Aorta (tissue), 5 donors: ENCODE results near the gene MBD6. TPM values are rescaled to one million over a fixed set of nuclear protein-coding genes. Genes with fewer than 3 reads are reported as not detected.

ENCODE experiments used
- ATAC-seq: fragments of 200-7000 bp; cut with Tn5 transposase; one replicate; pipeline ENCODE4 v1.9.1; 2022; ENCODE audit warnings: moderate library complexity; ENCODE audit not compliant: low FRiP score
- DNase-seq, 2 donors: peaks; one replicate each; pipeline ENCODE4 v3.0.0-alpha.2; 2020
- H3K27ac ChIP-seq, 2 donors: one replicate each; pipeline ENCODE4 v1.5.1; 2013; ENCODE audit warnings: low read length in 2 of 2, mild to moderate bottlenecking in 2 of 2, moderate library complexity in 2 of 2, control low read depth in 1 of 2, inconsistent platforms in 1 of 2, low read depth in 1 of 2
- H3K27me3 ChIP-seq, 2 donors: one replicate each; pipeline ENCODE4 v1.6.1; 2013; ENCODE audit warnings: control low read depth in 1 of 2, low read length in 1 of 2, mild to moderate bottlenecking in 1 of 2, moderate library complexity in 1 of 2; ENCODE audit not compliant: insufficient read depth in 2 of 2, control insufficient read depth in 1 of 2
- H3K36me3 ChIP-seq, 2 donors: one replicate each; pipeline ENCODE4 v1.6.1; 2013; ENCODE audit warnings: control low read depth in 1 of 2, low read length in 1 of 2, mild to moderate bottlenecking in 1 of 2; ENCODE audit not compliant: insufficient read depth in 2 of 2, control insufficient read depth in 1 of 2
- H3K4me1 ChIP-seq, 2 donors: one replicate each; pipeline ENCODE4 v1.6.1; 2013; ENCODE audit warnings: low read length in 2 of 2, control low read depth in 1 of 2, mild to moderate bottlenecking in 1 of 2, moderate library complexity in 1 of 2; ENCODE audit not compliant: insufficient read depth in 2 of 2, control insufficient read depth in 1 of 2
- H3K4me3 ChIP-seq, 2 donors: one replicate each; pipeline ENCODE4 v1.5.1; 2013; ENCODE audit warnings: low read length in 2 of 2, control low read depth in 1 of 2, mild to moderate bottlenecking in 1 of 2
- H3K9me3 ChIP-seq: one replicate; pipeline ENCODE4 v1.6.1; 2013; ENCODE audit warnings: mild to moderate bottlenecking, low read length; ENCODE audit not compliant: control insufficient read depth
- WGBS, 2 donors: extraction: QIAGEN DNeasy Blood & Tissue Kit; methylation state at CpG; one replicate each; pipeline ENCODE4 v1.1.7; 2013; 5-methylcytosine and 5-hydroxymethylcytosine counted together
- intact Hi-C, 2 donors: fragments of 100-400 bp; cut with DNase I; formaldehyde crosslinking; loops; one replicate each; pipeline versions ENCODE4 v1.14.2 to v1.15.0; 2022
- polyA plus RNA-seq, 2 donors: library from polyadenylated mRNA; stranded (reverse); fragments of 200-250 nt; gene quantifications; one replicate each; pipeline ENCODE4 v1.2.3, GENCODE V29; 2013
- total RNA-seq, 2 donors: library from RNA; stranded (reverse); fragmentation: NEBNext Ultra II Directional; extraction: Animal tissue kit (Norgen Biotek cat#: 25700); gene quantifications; one replicate each; pipeline ENCODE4 v1.2.1, GENCODE V29; 2021
- donor health status: healthy with polysubstance abuse.
- donor health status: Bipolar disorder and iron deficiency.
- donor health status: DM: no; HTN: no; CAD: no.
- donor health status: DM: no; HTN: no; CAD: no.
- donor health status: DM: yes; HTN: yes; CAD: no.

MBD6 gene
- total and polyA plus RNA-seq, 4 donors = 7.5 to 77.4 (median 69.2) TPM

GRCh38 chr12:57476993-57477709 lies 45.5 kb upstream of the MBD6 start:
- no peak overlapping the region for H3K27ac ChIP-seq
- peak in 1 of 2 donors; percentile 68 for DNase-seq
- intact Hi-C loops = no loop called here
- H3K4me3 ChIP-seq = no peak overlapping the region
- 79 to 87% methylated on average over 13 to 15 of the region's 15 CpGs for WGBS, 2 donors
- H3K4me1 ChIP-seq = no peaks in the 10 kb centered on the region
- H3K9me3 ChIP-seq = no peaks in the 10 kb centered on the region
- no peaks in the 10 kb centered on the region for H3K36me3 ChIP-seq
- no peaks in the 10 kb centered on the region for H3K27me3 ChIP-seq
- no peak for ATAC-seq

GRCh38 chr12:57477710-57478681 lies 44.6 kb upstream of the MBD6 start:
- no peaks in the 10 kb centered on the region for H3K36me3 ChIP-seq
- 76 to 78% methylated on average over 12 of the region's 12 CpGs for WGBS, 2 donors
- DNase-seq (peak in 1 of 2 donors; percentile 73), ATAC-seq (peak; percentile 33)
- intact Hi-C loops = no loop called here
- H3K27me3 ChIP-seq = no peaks in the 10 kb centered on the region
- H3K4me1 ChIP-seq = no peaks in the 10 kb centered on the region
- H3K27ac ChIP-seq = no peak overlapping the region
- H3K9me3 ChIP-seq = no peaks in the 10 kb centered on the region
- H3K4me3 ChIP-seq = no peak overlapping the region

GRCh38 chr12:57479043-57479375 lies 43.6 kb upstream of the MBD6 start:
- ATAC-seq = no peak
- peak in 1 of 2 donors; percentile 46 for DNase-seq
- no peak overlapping the region for H3K4me3 ChIP-seq
- no peaks in the 10 kb centered on the region for H3K9me3 ChIP-seq
- WGBS, 2 donors = 87 to 90% methylated on average over 10 of the region's 10 CpGs
- H3K27me3 ChIP-seq = no peaks in the 10 kb centered on the region
- H3K36me3 ChIP-seq = no peaks in the 10 kb centered on the region
- H3K27ac ChIP-seq = no peak overlapping the region
- H3K4me1 ChIP-seq = no peaks in the 10 kb centered on the region
- intact Hi-C loops = no loop called here

- Histone ChIP-seq H3K4me1 (no peaks in the 10 kb centered on the region), H3K9me3 (no peaks in the 10 kb centered on the region), H3K36me3 (no peaks in the 10 kb centered on the region), H3K4me3 (no peak within 1 kb of the TSS), H3K27ac (no peak within 1 kb of the TSS), H3K27me3 (no peaks in the 10 kb centered on the region)
- no peak for ATAC-seq
- intact Hi-C loops = no loop called here
- 67 to 74% methylated on average over 6 of the region's 6 CpGs for WGBS, 2 donors
- peak in 1 of 2 donors; percentile 37 for DNase-seq
Observed at GRCh38 chr12:57479376-57480115, 43.1 kb upstream of the MBD6 start, which contains the start of gene ARHGAP9. Gene ARHGAP9 (minus strand): TSS chr12:57479866. CDS start chr12:57479406, 460 bp downstream.

GRCh38 chr12:57481671-57482070 lies 41.0 kb upstream of the MBD6 start:
- 77 to 81% methylated on average over 1 of the region's 1 CpG for whole genome bisulfite sequencing, 2 donors
- no peaks in the 10 kb centered on the region for H3K4me1 ChIP-seq
- no peaks in the 10 kb centered on the region for H3K36me3 ChIP-seq
- DNase-seq = no peak
- intact Hi-C loops = no loop called here
- no peaks in the 10 kb centered on the region for H3K9me3 ChIP-seq
- no peak overlapping the region for H3K4me3 ChIP-seq
- ATAC-seq = no peak
- H3K27ac ChIP-seq = no peak overlapping the region
- no peaks in the 10 kb centered on the region for H3K27me3 ChIP-seq

- no peaks in the 10 kb centered on the region for H3K36me3 ChIP-seq
- H3K27me3 ChIP-seq = no peaks in the 10 kb centered on the region
- no peaks in the 10 kb centered on the region for H3K4me1 ChIP-seq
- H3K4me3 ChIP-seq = no peak overlapping the region
- no peak for ATAC-seq
- DNase-seq = no peak
- no peaks in the 10 kb centered on the region for H3K9me3 ChIP-seq
- intact Hi-C loops = no loop called here
- WGBS, 2 donors = 23 to 34% methylated on average over 5 of the region's 5 CpGs
- no peak overlapping the region for H3K27ac ChIP-seq
Observed at GRCh38 chr12:57483466-57483865, 39.2 kb upstream of the MBD6 start.

- no peak for DNase-seq
Observed at GRCh38 chr12:57485695-57486094, 36.9 kb upstream of the MBD6 start.

GRCh38 chr12:57487055-57487596 lies 35.5 kb upstream of the MBD6 start:
- 87 to 88% methylated on average over 27 of the region's 27 CpGs for WGBS, 2 donors
- ATAC-seq = no peak
- Histone ChIP-seq H3K27ac (no peak overlapping the region), H3K4me3 (no peak overlapping the region), H3K27me3 (no peaks in the 10 kb centered on the region), H3K9me3 (no peaks in the 10 kb centered on the region), H3K36me3 (peaks cover 2 to 8% of the 10 kb centered on the region in 2 donors), H3K4me1 (no peaks in the 10 kb centered on the region)
- peak in 1 of 2 donors; percentile 74 for DNase-seq
- intact Hi-C loops = no loop called here

More at GRCh38 chr12:57485695-57486094, 36.9 kb upstream of the MBD6 start:
- Histone ChIP-seq H3K27me3 (no peaks in the 10 kb centered on the region), H3K4me3 (no peak overlapping the region), H3K9me3 (no peaks in the 10 kb centered on the region), H3K36me3 (peaks cover 0 to 2% of the 10 kb centered on the region in 2 donors), H3K4me1 (no peaks in the 10 kb centered on the region), H3K27ac (no peak overlapping the region)
- no peak for ATAC-seq
- intact Hi-C loops = no loop called here
